ENCODE results near the gene WDR64.

DNA sequence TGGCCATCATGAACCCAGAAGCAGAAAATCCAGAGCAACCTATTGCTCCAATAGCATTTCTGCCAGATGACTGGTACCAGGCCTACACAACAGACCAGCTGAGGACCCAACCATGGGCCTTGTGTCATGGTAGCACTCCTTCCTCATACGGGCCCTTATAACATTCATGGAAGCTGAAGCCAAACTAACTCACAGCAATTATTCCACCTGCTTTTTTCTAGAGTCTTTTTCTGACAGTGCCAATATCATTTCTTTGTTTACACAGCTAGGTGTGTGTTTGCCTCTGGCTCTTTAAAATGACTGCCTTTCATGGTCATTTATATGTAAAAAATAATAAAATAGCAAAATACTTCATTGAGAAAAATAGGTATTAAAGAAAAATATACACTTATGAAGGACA, 3.9 kb upstream of the WDR64 start:
- TF ChIP-seq, protein P1, sequence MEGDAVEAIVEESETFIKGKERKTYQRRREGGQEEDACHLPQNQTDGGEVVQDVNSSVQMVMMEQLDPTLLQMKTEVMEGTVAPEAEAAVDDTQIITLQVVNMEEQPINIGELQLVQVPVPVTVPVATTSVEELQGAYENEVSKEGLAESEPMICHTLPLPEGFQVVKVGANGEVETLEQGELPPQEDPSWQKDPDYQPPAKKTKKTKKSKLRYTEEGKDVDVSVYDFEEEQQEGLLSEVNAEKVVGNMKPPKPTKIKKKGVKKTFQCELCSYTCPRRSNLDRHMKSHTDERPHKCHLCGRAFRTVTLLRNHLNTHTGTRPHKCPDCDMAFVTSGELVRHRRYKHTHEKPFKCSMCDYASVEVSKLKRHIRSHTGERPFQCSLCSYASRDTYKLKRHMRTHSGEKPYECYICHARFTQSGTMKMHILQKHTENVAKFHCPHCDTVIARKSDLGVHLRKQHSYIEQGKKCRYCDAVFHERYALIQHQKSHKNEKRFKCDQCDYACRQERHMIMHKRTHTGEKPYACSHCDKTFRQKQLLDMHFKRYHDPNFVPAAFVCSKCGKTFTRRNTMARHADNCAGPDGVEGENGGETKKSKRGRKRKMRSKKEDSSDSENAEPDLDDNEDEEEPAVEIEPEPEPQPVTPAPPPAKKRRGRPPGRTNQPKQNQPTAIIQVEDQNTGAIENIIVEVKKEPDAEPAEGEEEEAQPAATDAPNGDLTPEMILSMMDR (IDR thresholded peaks at IDR 0.05) = no peak
- no peak for TF ChIP-seq POLR2A (IDR thresholded peaks at IDR 0.05)
- no peak for TF ChIP-seq POLR2AphosphoS5 (IDR thresholded peaks at IDR 0.05)
- TF ChIP-seq EP300 (IDR thresholded peaks at IDR 0.05) = no peak

All from upper lobe of left lung (tissue), 4 donors.